Smooth muscle cell (in vitro differentiated cells): Measurements from ENCODE around the gene TAF4. TPM values are rescaled to one million over a fixed set of nuclear protein-coding genes. Genes with fewer than 3 reads are reported as not detected.

Experiments used
- DNase-seq: peaks from one replicate; lab custom pipeline; 2025; ENCODE audit not compliant: unreplicated experiment; lab: John Stamatoyannopoulos, UW
- H2AFZ ChIP-seq: fragments of 200-600 bp; sonication (generic); 2 replicates; pipeline ENCODE4 v1.6.0; 2016; ENCODE audit warnings: antibody characterized with exemption, low read depth, mild to moderate bottlenecking
- H3F3A ChIP-seq: fragments of 200-600 bp; sonication (generic); 2 replicates; pipeline ENCODE4 v1.6.0; 2017; ENCODE audit warnings: antibody characterized with exemption, low read depth
- H3K27ac ChIP-seq: fragments of 200-600 bp; sonication (generic); 2 replicates; pipeline ENCODE4 v1.5.1; 2016; ENCODE audit warnings: low read depth, mild to moderate bottlenecking
- H3K27me3 ChIP-seq: fragments of 200-600 bp; sonication (generic); 2 replicates; pipeline ENCODE4 v1.6.1; 2016; ENCODE audit warnings: low read depth, mild to moderate bottlenecking
- H3K36me3 ChIP-seq: fragments of 200-600 bp; sonication (generic); 2 replicates; pipeline ENCODE4 v1.5.1; 2016; ENCODE audit warnings: low read depth
- H3K4me1 ChIP-seq: fragments of 200-600 bp; sonication (generic); 2 replicates; pipeline ENCODE4 v1.5.1; 2016; ENCODE audit warnings: low read depth
- H3K4me2 ChIP-seq: fragments of 200-600 bp; sonication (generic); 2 replicates; pipeline ENCODE4 v1.6.0; 2016; ENCODE audit warnings: mild to moderate bottlenecking
- H3K4me3 ChIP-seq: fragments of 200-600 bp; sonication (generic); 2 replicates; pipeline ENCODE4 v1.5.1; 2016; ENCODE audit warnings: mild to moderate bottlenecking
- H3K79me2 ChIP-seq: fragments of 200-600 bp; sonication (generic); 2 replicates; pipeline ENCODE4 v1.6.0; 2016; ENCODE audit warnings: low read depth, mild to moderate bottlenecking
- H3K9ac ChIP-seq: fragments of 200-600 bp; sonication (generic); 2 replicates; pipeline ENCODE4 v1.6.0; 2016; ENCODE audit warnings: low read depth
- H3K9me3 ChIP-seq: fragments of 200-600 bp; sonication (generic); replicated peaks from 2 replicates; pipeline ENCODE4 v1.5.1; 2016; ENCODE audit warnings: low read depth
- H4K20me1 ChIP-seq: fragments of 200-600 bp; sonication (generic); 2 replicates; pipeline ENCODE4 v1.6.0; 2016; ENCODE audit warnings: low read depth
- CTCF ChIP-seq: fragments of 200-600 bp; sonication (generic); IDR thresholded peaks from 2 replicates; pipeline ENCODE4 v1.5.1; 2017; ENCODE audit warnings: borderline replicate concordance, mild to moderate bottlenecking, antibody characterized with exemption; ENCODE audit not compliant: insufficient read depth, poor library complexity, severe bottlenecking
- WGBS: methylation state at CpG from one replicate; pipeline ENCODE4 v1.1.7; 2016; ENCODE audit warnings: low lambda C conversion rate; 5-methylcytosine and 5-hydroxymethylcytosine counted together
- polyA plus RNA-seq: library from polyadenylated mRNA; unstranded; fragments of >200 nt; fragmentation: Nextera tagmentation; extraction: Ambion mirVana; gene quantifications from 2 replicates; pipeline ENCODE4 v1.2.1, GENCODE V29; 2016
- total RNA-seq: library from RNA; depleted of rRNA; stranded (reverse); fragments of >200 nt; gene quantifications from 2 replicates; pipeline ENCODE4 v1.2.3, GENCODE V29; 2014

Gene TAF4
- total and polyA plus RNA-seq, 2 experiments from 2014 or later: 0.67 to 8.5 TPM

- Histone ChIP-seq H3K4me2 (no peak overlapping the region), H3K9ac (no peak overlapping the region), H3K4me3 (no peak overlapping the region), H3K27ac (no peak overlapping the region), H3K79me2 (peaks cover 13% of the 10 kb centered on the region), H3K27me3 (no peaks in the 10 kb centered on the region), H3K9me3 (no peaks in the 10 kb centered on the region), H3K4me1 (no peaks in the 10 kb centered on the region), H4K20me1 (peaks cover 57% of the 10 kb centered on the region), H3K36me3 (no peaks in the 10 kb centered on the region), H3F3A (no peaks in the 10 kb centered on the region), H2AFZ (no peak overlapping the region)
- no peak for TF ChIP-seq CTCF
- WGBS: 97% methylated on average over 12 of the region's 12 CpGs
- DNase-seq: no peak
Observed at GRCh38 chr20:62012631-62013030, 53.0 kb downstream of the TAF4 start.

GRCh38 chr20:62011938-62012534, 53.6 kb downstream of the TAF4 start:
- no peak overlapping the region for H3K27ac ChIP-seq
- H3K9me3 ChIP-seq: no peaks in the 10 kb centered on the region
- no peaks in the 10 kb centered on the region for H3K27me3 ChIP-seq
- H3K79me2 ChIP-seq: peaks cover 7% of the 10 kb centered on the region
- no peak overlapping the region for H3K4me2 ChIP-seq
- H3K4me3 ChIP-seq: no peak overlapping the region
- no peaks in the 10 kb centered on the region for H3K36me3 ChIP-seq
- no peak for DNase-seq
- no peak overlapping the region for H3K9ac ChIP-seq
- no peak overlapping the region for H2AFZ ChIP-seq
- no peaks in the 10 kb centered on the region for H3K4me1 ChIP-seq
- whole genome bisulfite sequencing: 95% methylated on average over 27 of the region's 27 CpGs
- H4K20me1 ChIP-seq: peaks cover 53% of the 10 kb centered on the region
- no peaks in the 10 kb centered on the region for H3F3A ChIP-seq
- TF ChIP-seq CTCF: no peak

GRCh38 chr20:62011403-62011790, 54.3 kb downstream of the TAF4 start:
- peaks cover 47% of the 10 kb centered on the region for H4K20me1 ChIP-seq
- H3K79me2 ChIP-seq: peaks cover under 1% of the 10 kb centered on the region
- no peak overlapping the region for H3K27ac ChIP-seq
- no peaks in the 10 kb centered on the region for H3K27me3 ChIP-seq
- no peak for TF ChIP-seq CTCF
- H3K4me2 ChIP-seq: no peak overlapping the region
- no peaks in the 10 kb centered on the region for H3K36me3 ChIP-seq
- H3K9me3 ChIP-seq: no peaks in the 10 kb centered on the region
- no peaks in the 10 kb centered on the region for H3K4me1 ChIP-seq
- H3K4me3 ChIP-seq: no peak overlapping the region
- no peak overlapping the region for H3K9ac ChIP-seq
- H2AFZ ChIP-seq: no peak overlapping the region
- DNase-seq: no peak
- no peaks in the 10 kb centered on the region for H3F3A ChIP-seq
- WGBS: 94% methylated on average over 6 of the region's 6 CpGs
